Measurements from ENCODE around the gene MEGF9.

DNA sequence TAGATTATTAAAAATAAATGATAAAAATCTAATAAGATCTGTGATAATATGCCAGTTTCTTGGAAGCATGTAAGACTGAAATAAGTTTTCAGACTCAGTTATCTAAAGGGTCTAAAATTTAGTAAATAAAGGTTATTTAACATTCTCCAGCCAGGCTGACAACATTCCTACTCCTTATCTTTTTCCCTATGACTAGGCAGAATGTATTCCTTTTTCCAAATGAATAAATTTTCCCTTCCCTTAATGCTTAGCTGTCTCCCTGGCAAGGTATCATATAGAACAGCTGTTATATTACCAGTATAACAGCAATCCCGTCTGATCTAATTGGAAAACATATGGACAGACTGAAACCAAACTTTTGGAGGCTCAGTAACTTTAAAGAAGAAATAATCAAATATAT lies 13.0 kb downstream of the MEGF9 start:
- no peak for TF ChIP-seq EZH2phosphoT487 (IDR thresholded peaks at IDR 0.05; ENCODE audit: borderline replicate concordance, low read length)
- TF ChIP-seq, protein P1, sequence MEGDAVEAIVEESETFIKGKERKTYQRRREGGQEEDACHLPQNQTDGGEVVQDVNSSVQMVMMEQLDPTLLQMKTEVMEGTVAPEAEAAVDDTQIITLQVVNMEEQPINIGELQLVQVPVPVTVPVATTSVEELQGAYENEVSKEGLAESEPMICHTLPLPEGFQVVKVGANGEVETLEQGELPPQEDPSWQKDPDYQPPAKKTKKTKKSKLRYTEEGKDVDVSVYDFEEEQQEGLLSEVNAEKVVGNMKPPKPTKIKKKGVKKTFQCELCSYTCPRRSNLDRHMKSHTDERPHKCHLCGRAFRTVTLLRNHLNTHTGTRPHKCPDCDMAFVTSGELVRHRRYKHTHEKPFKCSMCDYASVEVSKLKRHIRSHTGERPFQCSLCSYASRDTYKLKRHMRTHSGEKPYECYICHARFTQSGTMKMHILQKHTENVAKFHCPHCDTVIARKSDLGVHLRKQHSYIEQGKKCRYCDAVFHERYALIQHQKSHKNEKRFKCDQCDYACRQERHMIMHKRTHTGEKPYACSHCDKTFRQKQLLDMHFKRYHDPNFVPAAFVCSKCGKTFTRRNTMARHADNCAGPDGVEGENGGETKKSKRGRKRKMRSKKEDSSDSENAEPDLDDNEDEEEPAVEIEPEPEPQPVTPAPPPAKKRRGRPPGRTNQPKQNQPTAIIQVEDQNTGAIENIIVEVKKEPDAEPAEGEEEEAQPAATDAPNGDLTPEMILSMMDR (IDR thresholded peaks at IDR 0.05; ENCODE audit: low read depth, low read length, poor library complexity, severe bottlenecking), result no peak

All from DOHH2 (cell line).